ENCODE data around the gene KRT31.
"Not testable (repeated sequence)": the region's sequence is repeated elsewhere in the genome, so short reads cannot be mapped to it uniquely, and the experiment has no call there.

KRT31 gene

GRCh38 chr17:41383690-41384089, 13.7 kb downstream of the KRT31 start:
- DNase-seq = no peak

- no peak for DNase-seq
Observed at GRCh38 chr17:41382394-41382793, 15.0 kb downstream of the KRT31 start.

- DNase-seq = not testable (repeated sequence)
Observed at GRCh38 chr17:41381943-41382342, 15.5 kb downstream of the KRT31 start, which contains the start of gene KRT34. TSS of gene KRT34 (minus strand) at chr17:41382306. CDS start at chr17:41382246, 60 bp downstream.

GRCh38 chr17:41380091-41380490, 17.3 kb downstream of the KRT31 start:
- DNase-seq = not testable (repeated sequence)

- DNase-seq = no peak
Observed at GRCh38 chr17:41377546-41377945, 19.9 kb downstream of the KRT31 start.

- DNase-seq = no peak
Observed at GRCh38 chr17:41369713-41370112, 27.7 kb downstream of the KRT31 start, which contains the start of gene KRT33B. TSS of gene KRT33B (minus strand) at chr17:41369813. CDS start at chr17:41369750, 63 bp downstream.

- no peak for DNase-seq
Observed at GRCh38 chr17:41369023-41369422, 28.4 kb downstream of the KRT31 start.

GRCh38 chr17:41367426-41368075, 29.9 kb downstream of the KRT31 start:
- no peak for DNase-seq

GRCh38 chr17:41366070-41366469, 31.3 kb downstream of the KRT31 start:
- DNase-seq = no peak

- DNase-seq = no peak
Observed at GRCh38 chr17:41363881-41364280, 33.5 kb downstream of the KRT31 start.

- no peak for DNase-seq
Observed at GRCh38 chr17:41360296-41360995, 37.0 kb downstream of the KRT31 start.

GRCh38 chr17:41354536-41354935, 42.9 kb downstream of the KRT31 start:
- DNase-seq = no peak

- DNase-seq = no peak
Observed at GRCh38 chr17:41352597-41353366, 44.6 kb downstream of the KRT31 start.

- DNase-seq = no peak
Observed at GRCh38 chr17:41351177-41351576, 46.2 kb downstream of the KRT31 start.

GRCh38 chr17:41350381-41350878, 47.0 kb downstream of the KRT31 start, which contains the start of gene KRT33A:
TSS of gene KRT33A (minus strand) at chr17:41350828. CDS start at chr17:41350767, 61 bp downstream.
- not testable (repeated sequence) for DNase-seq

- DNase-seq = no peak
Observed at GRCh38 chr17:41347869-41348760, 49.3 kb downstream of the KRT31 start.

- DNase-seq = not testable (repeated sequence)
Observed at GRCh38 chr17:41346421-41346820, 51.0 kb downstream of the KRT31 start.

- no peak for DNase-seq
Observed at GRCh38 chr17:41345992-41346391, 51.4 kb downstream of the KRT31 start.
